Activated T-helper 1 cell treated with anti-CD3 and anti-CD28 coated beads, Interleukin-2, amount 50 U/mL, for 16 hours (primary cell): Measurements from ENCODE around the gene ATP5F1B.
"Not testable (repeated sequence)": the region's sequence is repeated elsewhere in the genome, so short reads cannot be mapped to it uniquely, and the experiment has no call there.

ENCODE experiments used
- DNase-seq, 2 donors: peaks; one replicate each; pipeline ENCODE4 v3.0.0-alpha.2; 2020; ENCODE audit warnings: low read depth in 1 of 2, low spot score in 1 of 2

ATP5F1B gene

DNA sequence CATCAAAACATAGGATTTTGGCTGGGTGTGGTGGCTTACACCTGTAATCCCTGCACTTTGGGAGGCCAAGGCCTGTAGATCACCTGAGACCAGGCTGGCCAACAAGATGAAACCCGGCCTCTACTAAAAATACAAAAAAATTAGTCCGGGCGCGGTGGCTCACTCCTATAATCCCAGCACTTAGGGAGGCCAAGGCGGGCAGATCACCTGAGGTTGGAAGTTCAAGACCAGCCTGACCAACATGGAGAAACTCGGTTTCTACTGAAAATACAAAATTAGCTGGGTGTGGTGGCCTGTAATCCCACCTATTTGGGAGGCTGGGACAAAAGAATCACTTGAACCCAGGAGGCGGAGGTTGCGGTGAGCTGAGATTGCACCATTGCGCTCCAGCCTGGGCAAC, 2.2 kb upstream of the ATP5F1B start:
- not testable (repeated sequence) for DNase-seq

DNA sequence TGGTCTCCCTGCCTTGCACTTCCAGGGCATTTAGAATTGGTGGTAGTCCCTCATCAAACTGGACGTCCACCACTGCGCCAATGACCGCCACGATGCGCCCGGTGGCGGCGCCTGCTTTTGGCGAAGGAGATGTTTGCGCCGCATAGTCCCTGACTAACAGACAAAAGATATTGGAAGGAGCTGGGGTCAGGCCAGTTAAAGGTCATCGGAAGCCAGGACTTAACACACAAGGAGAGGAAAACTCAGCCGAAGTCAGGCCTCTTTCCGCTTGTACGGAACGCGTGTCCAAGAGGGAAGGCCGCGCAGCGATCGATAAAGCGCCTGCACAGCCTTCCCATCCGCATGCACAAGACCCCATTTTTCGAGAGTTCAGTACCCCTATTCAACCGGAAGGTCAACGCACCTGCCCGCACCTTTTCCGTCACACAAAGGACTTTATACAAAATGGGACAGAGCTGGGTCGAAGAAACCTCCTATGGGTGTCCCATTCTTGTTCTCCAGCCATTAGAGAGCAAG, 525 bp downstream of the ATP5F1B start:
- no peak for DNase-seq

DNA sequence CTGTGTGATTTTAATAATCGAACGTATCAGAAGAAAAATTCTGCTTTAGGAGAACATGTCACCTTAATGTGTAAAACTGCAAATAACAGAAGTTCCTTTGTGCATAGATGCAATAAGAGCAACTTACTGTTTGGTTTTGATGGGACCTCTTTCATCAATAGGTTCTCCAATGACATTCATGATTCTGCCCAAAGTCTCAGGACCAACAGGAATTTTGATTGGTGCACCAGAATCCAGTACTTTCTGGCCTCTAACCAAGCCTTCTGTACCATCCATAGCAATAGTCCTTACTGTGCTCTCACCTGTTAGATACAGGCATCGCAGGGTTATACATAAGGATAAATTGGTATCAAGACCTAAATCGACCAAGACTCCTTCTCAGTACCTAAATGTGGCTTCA, 1.1 kb downstream of the ATP5F1B start:
- no peak for DNase-seq

DNA sequence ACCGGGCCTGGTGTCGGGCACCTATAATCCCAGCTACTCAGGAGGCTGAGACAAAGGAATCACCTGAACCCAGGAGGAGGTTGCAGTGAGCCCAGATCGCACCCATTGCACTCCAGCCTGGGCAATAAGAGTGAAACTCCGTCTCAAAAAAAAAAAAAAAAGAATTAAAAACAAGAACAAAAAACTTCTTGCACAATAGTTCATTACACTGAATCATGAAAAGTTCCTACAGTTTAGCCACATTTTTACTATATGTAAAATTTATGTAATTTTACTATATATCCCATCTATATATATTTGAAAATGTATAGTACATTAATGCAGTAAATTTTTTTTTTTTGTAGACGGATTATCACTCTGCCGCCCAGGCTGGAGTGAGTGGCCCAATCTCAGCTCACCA, 4.6 kb downstream of the ATP5F1B start:
- no peak for DNase-seq

DNA sequence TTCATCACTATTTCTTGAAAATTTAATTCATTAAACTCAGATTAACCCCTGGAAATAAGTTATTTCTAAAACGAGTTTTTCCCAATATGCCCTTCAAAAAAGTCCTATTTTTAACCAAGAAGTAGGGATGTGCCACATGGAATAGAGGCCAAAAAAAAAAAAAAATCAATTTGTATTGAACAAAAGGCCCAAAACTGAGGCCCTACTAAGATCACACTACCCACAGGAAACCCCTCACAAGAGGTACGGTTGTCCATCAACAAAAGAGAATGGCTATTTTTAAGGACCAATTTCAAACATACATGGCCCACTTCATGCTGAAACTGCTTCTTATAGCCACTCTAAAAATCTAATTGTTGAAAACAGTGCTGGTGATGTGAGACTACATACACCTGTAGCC, 8.2 kb downstream of the ATP5F1B start:
- no peak for DNase-seq

DNA sequence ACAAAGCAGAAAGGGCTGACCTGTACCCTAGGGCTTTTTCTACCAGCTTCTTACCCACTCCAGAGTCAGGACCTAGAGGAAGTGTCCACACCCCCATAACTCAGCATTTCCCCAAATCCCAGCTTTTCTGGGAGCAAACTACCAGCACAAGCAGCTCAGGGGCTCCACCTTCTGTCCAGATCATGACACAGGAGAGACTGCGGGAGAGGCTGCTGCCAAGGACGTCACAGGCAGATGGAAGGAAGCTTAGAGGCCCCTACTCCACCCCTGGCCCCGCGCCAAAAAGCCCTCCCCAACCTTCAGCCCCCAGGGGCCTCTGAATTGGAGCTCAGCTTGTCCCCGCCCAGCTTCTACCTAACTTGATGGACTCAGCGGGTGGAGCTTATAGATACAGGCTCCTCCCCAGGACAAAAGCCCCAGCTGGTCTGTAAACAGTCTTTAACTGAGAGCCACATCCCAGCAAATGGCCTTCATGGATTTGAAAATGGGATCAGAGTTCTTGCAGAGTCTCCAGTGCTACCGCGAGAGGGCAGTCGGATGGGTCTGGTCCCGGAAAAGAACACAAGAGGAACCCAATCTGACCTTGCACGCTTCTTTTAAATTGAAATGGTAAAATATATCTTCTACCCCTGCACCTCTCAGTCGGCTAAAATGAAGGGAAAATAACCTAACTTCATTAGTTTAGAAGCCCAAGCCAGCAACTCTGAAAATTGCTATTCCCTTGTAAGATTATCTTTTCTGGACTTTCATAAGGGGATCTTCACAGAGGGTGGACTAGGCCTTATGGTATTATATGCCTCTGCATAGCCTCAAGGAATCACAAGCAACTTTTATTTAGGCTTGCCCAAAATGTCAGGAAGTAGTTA, 8.9 kb downstream of the ATP5F1B start:
- DNase-seq: peak; percentile 82 to 84

DNA sequence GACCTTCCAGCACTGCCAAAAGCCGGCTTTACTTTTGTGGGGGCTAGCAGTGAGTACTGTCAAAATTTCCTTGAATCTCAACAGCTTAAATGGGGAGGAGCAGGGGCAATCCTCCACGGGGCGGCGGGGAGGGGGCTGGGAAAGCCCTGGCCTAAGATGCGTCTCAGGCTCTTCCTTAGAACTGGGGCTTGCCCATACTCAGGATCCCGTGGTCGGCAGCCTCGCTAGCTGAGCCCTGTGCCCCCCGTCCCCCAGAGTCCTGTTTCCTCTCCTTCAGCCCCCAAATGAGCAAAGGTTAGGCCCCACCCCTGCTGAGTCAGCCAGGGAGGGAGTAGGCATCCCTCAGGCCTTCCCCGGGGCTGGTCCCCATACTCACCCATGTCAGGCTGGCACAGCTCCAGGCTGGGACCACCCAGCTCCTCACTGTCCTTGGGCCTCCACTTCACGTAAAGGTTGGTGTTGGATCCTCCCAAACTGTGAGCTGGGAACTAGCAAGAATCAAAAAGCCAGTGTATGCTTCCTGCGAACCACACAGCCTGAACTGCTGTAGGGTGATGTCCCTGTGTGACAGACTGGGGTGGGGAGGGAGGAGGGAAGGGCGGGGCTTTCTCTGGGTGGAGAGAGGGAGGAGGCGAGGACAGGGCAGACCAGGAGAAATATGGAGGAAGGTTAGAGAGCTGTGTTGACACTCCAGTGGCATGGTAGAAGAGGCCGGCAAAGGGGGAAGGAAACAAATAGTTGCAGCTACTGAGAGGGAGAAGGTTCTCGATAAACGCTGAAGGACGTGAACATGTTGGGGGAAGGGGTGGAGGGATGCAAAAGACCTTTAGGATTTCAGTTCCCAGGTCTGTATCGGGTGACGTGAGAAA, 9.7 kb downstream of the ATP5F1B start:
- DNase-seq: peak; percentile 64 to 69

DNA sequence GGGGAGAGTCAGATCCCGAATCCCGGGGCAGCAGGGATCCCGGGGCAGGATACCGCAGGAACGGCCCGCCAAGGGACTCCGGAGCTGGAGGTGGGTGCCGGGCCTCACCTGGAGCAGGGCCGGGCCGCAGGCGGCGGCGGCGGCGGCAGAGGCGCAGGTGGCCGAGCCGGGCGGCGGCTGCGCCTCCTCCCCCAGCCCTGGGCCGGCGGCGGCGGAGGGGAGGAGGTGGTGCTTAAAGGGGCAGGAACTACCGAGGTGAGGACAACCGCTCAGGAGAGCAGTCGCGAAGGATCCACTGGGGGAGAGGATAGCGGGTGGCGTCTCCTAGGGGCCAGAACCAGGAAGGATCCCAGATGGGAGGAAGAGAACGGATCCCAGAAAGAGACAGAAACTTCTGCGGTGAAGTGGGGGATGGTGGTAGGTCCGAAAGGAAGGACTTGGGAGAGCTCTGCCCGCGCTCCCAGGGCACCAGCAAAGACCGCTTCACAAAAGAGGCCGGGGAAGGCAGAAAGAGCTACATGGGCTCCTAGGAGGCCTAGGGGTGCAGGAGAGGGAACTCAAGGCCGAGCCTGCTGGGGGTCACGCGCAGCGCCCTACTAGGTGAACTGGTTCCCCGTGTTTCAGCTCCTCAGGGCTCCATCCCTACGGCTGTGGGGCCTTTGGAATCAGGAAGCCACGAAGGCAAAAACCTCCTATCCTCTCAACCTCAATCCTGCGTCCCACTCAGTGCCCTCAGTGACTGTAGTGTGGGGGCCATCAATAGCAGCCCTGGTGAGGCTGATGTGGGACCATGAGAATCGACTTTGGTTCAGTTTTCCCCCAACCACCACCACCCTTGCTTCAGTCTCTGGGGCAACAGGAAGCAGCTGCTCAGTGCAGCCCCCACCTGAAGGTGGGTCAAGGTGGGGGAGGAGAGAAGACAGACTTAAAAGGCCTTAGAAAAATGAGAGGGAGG, 10.7 kb downstream of the ATP5F1B start:
- DNase-seq: peak; percentile 41 to 46

DNA sequence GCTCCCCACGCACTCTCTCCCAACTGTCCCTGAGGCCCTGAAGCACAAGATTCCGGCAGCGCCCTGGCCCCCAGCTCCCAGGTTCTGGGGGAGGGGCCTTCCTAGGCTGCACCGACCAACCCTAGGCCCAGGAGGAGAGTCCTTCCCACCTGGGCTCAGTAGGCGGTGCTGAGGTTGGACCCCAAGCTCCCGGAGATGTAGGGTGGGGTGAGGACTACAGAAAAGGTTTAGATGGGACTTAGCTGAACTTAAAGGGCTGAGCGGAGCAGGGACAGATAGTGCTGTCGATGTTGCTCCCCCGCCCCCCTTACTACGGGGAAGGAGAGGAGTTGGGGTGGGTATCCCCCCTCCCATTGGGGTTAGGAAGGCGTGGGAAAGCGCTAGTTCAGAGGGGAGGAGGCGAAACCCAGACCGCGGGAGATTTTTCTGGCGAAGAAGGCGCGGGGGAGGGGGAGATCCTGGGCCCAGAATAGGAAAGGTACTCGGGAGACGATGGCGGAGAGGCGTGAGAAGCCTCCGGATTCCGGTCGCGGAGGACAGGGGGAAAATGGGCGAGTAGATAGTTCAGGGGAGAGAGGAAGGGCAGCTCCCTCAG, 11.4 kb downstream of the ATP5F1B start:
- no peak for DNase-seq

DNA sequence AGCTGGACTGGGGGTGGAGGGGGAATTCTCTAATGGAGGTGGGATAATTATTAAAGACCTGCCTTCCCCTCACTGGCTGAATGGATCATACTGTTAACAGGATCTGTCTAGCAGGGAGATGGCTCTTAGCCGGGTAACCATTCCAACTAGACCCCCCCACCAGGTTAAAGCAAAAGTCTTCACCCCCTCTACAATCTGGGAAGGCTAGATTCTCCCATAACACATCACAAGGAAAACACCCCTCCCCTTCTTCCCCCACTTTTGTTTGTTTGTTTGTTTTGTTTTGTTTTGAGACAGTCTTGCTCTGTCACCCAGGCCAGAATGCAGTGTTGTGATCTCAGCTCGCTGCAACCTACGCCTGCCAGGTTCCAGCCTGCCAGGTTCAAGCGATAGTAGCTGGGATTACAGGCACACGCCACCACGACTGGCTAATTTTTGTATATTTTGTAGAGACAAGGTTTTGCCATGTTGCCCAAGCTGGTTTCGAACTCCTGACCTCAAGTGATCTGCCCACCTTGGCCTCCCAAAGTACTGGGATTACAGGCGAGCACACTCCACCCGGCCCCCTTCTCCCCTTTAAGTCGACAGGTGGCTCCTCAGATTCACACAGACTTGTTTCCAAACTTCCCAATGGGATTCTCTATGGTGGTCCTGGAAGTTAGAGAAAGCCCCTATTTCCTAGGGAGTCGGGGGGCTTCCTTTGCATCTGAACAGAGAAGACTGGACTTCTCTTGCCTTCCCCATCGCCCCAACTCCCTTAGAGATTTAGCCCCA, 12.1 kb downstream of the ATP5F1B start:
- DNase-seq: no peak

DNA sequence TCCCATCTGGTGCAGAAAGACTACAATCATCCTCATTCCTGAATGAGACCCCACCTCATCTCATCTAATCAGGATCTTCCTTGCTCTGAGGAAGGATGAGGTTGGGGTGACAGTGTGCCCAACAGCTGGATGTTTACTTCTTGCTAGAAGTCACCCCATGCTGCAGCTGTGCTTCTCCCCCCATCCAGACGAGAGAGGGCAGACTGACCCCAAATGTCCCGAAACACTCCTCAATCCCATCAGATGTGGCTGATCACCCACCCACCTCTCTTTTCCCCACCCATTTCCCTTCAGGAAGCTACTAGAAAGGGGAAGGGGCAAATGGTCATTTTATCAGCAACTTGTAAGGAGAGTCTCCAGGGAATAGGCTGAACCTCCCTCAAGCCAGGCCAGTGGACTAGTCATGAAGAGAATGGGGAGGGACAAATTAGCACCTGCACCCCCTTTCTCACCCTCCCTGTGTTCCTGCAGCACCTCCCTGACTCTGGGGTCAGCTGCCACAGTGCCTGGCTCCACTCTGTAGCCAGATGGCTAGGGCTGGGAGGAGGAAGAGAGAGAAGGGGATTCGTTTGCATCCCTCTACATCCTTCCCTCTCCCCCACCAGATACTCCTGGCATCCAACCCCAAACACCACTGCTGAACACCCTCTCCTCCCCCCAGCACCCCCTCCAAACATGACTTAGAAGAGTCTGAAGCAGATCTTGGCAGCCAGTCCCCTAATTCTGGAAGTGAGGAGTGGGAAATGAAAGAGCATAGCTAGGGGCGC, 12.9 kb downstream of the ATP5F1B start:
- DNase-seq: no peak

DNA sequence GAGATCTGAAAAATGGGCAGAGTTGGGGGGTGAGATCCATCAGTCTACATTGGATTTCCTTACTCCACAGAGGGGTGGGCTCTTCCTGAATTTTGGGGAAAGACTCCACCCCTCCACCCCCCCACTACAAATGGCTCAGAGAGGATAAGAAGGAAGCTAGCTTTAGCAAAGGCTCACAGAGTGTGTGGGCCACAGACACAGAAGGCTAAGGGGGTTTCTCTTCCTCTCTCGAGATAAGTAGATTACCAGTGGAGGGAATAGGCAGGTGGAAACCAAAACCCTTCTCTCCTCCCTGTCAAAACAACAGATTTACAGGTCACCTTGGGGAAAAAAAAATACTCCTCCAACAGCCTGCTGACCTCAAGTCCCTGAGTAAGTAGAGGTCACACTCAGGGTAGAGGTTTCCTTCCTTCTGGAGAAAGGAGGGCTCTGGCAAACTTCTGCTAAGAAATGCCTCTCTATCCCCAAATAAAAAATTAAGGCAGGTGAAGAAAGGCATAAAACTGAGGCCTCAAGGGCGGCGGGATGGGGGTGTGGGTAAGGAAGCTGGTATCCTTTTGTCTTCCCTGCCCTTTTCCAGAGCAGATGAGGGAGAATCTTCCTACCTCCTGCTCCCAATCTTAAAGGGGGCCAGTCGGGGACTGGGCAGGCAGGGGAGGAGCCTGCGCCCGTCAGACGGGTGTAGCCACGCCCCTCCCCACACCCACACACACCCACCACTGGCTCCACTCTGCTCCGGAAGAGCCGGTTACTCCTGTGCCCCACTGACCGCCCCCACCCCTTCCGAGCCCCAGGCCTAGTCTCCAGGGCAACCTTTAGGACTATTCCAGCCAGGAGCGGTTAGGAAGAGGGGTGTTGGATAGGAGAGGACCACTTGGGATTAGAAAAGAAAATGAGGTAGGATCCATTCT, 13.7 kb downstream of the ATP5F1B start:
- DNase-seq: peak; percentile 14 to 42

DNA sequence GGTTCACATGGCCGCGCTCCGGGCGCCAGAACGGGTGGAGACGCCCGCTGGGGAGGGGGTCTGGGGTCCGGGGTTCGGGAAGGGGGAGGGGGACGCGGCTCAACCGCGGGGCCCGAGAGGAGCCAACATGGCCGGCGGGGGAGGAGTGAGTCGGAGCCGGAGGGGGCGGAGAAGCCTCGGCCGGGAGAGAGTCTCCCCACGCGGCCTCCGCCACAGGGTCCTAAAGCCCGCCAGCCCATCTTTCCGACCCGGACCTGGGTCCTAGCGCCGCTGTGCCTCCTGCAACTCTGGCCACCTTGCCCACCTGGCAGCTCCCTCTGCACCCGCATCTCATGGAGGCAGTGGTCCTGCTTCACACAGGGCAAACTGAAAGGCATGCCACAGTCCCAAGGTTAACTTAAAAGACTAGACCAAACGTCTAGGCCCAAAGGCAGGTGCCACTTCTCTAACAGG, 15.6 kb downstream of the ATP5F1B start, which contains the start of gene BAZ2A:
TSS of gene BAZ2A (minus strand) at position 147 of the 453 bp plus-strand sequence. CDS start 12,796 bp downstream, outside the sequence.
- peak; percentile 76 to 77 for DNase-seq

DNA sequence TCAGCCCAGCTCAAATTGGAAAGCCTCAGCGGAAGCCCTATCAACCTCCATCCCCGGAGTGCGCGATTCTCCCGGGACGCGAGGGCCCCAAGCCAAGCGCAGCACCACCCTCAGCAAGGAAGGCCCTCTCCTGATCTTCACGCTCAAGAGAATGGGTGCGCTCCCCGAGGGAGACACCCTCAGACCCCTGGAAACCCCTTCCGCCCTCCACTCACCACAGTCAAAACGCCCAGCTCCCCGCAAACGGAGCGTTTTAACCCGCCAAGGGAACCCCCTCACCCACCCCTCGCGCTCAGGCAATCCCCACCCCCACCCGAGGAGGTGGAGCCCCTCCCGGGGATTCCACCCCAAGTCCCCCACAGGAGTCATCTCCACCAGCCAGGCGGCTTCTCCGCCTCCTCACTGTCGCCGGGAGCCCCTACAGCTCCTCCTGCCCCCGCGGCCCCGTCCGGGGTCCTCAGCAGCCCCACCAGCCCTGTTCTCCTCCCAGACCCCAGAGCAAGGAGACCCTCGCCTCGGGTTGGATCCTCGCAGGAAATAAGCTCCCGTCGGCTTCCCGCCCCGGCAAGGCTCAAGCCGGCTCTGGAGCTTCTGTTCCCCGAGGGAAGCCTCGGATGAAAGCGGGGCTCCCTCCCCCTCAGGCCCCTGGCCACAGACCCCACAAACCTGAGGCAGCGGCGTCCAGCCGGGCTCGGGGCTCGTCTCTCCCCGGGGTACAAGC, 16.2 kb downstream of the ATP5F1B start:
- peak in 1 of 2 donors; percentile 16 for DNase-seq

DNA sequence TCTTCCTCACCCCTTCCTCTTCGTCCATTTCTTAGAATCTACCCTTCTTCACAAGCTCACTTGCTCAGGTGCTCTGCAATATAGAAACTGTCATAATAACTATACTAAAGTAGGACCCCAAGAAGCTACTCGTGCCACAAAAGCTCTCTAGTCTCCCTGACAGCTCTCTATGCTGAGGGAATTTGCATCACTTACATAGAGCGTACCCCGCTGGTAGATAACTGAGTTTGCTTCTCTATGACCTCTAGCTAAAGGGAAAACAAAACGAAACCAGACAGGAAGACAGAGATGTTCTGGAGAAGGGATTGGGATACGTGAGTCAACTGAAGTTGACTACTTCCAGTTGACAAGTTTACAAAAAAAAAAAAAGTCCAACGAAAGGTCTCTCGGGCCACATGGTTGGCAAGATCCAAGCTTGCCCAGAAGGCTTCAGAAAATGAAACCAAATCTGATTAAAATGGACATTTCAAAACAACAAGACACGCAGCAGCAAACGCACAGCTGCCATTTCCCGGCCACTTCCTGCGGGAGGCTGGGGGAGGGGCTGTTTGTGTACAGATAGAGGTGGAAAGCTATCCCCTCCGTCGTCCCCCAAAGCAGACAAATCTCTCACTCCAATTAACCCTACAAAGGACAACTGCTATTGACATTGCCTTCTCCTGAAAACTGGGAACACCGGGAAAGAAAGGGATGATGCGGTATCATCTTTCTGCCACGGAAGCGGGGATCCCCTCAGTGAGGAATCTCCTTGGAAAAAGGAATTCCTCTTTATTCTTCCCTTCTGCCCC, 16.9 kb downstream of the ATP5F1B start:
- DNase-seq: peak in 1 of 2 donors; percentile 49

DNA sequence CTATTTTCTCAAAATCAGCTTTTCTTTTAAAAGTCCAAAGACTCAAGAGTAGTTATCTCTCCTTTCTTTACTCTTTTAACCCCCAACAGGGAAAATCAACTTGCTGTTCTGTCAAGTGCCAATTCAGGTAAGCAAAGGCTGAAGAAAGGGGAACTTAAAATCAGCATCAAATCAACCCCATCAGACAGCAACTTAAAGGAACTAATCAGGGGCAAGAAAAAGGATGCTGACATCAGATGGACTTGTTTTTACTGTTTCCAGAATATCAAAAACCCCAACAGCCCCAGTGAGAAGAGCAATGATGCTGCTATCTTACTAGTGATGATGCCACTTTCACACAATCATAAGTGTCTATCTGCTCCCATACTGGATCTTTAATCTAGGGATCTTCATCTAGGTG, 19.1 kb downstream of the ATP5F1B start:
- no peak for DNase-seq
